ENCODE data around the gene ETV4. TPM values are rescaled to one million over a fixed set of nuclear protein-coding genes. Genes with fewer than 3 reads are reported as not detected.

Gene ETV4
- 25.3 TPM for polyA plus RNA-seq (2013, experiment 1 of 2)
- 24.1 TPM for polyA plus RNA-seq (2013, experiment 2 of 2)

- H2AK5ac ChIP-seq (ENCODE audit: low read length, severe bottlenecking), result no peak within 1 kb of the TSS
- peaks cover 17% of the 10 kb centered on the region for H3K79me1 ChIP-seq (replicated peaks; ENCODE audit: low read length, poor library complexity, severe bottlenecking)
- H3K27ac ChIP-seq (ENCODE audit: low read length, poor library complexity, severe bottlenecking), result peak within 1 kb of the TSS; percentile 33
- no peaks in the 10 kb centered on the region for H3K27me3 ChIP-seq (ENCODE audit: control insufficient read depth in 1 of 2, insufficient read depth in 1 of 2, low read length in 2 of 2)
- under 1% methylated on average over 46 of the region's 46 CpGs for WGBS
- peak within 1 kb of the TSS in 1 of 2 experiments; percentile 91 for H3K23ac ChIP-seq (ENCODE audit: low read length in 2 of 2)
- peaks cover 23% of the 10 kb centered on the region for H3K4me1 ChIP-seq (ENCODE audit: control insufficient read depth, insufficient read depth, low read depth, low read length)
- no peaks in the 10 kb centered on the region for H3K9me3 ChIP-seq (ENCODE audit: control insufficient read depth, low read length)
- peak within 1 kb of the TSS; percentile 82 for H2BK120ac ChIP-seq (ENCODE audit: low read depth, low read length)
- peak within 1 kb of the TSS; percentile 82 to 86 for H3K18ac ChIP-seq (ENCODE audit: low read depth in 1 of 2, low read length in 2 of 2)
- H2BK15ac ChIP-seq (ENCODE audit: low read depth, poor library complexity, severe bottlenecking), result peak within 1 kb of the TSS; percentile 83
- peak within 1 kb of the TSS; percentile 96 for H3K4me2 ChIP-seq (ENCODE audit: low read length, poor library complexity, severe bottlenecking)
- H3K36me3 ChIP-seq (ENCODE audit: control insufficient read depth in 1 of 2, insufficient read depth in 2 of 2, low read depth in 1 of 2, low read length in 2 of 2), result no peaks in the 10 kb centered on the region
- H2BK12ac ChIP-seq (ENCODE audit: low read length in 2 of 2), result peak within 1 kb of the TSS; percentile 63 to 67
- peak within 1 kb of the TSS; percentile 82 for H4K8ac ChIP-seq (ENCODE audit: low read length)
- H2BK5ac ChIP-seq (ENCODE audit: low read depth, low read length, poor library complexity, severe bottlenecking), result no peak within 1 kb of the TSS
- peak within 1 kb of the TSS; percentile 86 for H3K9ac ChIP-seq (ENCODE audit: low read length)
- peak within 1 kb of the TSS in 1 of 2 experiments; percentile 73 for H3K4ac ChIP-seq (ENCODE audit: low read depth in 1 of 2, low read length in 2 of 2)
- H2AFZ ChIP-seq (ENCODE audit: low read depth, low read length), result peak within 1 kb of the TSS; percentile 86
- peak; percentile 96 for DNase-seq
- H3K14ac ChIP-seq (ENCODE audit: low read length in 2 of 2), result peak within 1 kb of the TSS in 1 of 2 experiments; percentile 55
- peak within 1 kb of the TSS; percentile 82 for H4K91ac ChIP-seq (ENCODE audit: low read length)
- H3K4me3 ChIP-seq (ENCODE audit: insufficient read depth in 1 of 2, low read depth in 1 of 2, low read length in 2 of 2), result peak within 1 kb of the TSS; percentile 64 to 81
These were observed at the start of gene ETV4 for GRCh38 chr17:43546319-43547188. ETV4 (minus strand) TSS chr17:43546340; CDS start chr17:43545617, 723 bp downstream.

- Histone ChIP-seq H2AFZ (ENCODE audit: low read depth, low read length) (no peak overlapping the region), H3K4me1 (ENCODE audit: control insufficient read depth, insufficient read depth, low read depth, low read length) (peaks cover 9% of the 10 kb centered on the region), H3K18ac (ENCODE audit: low read depth in 1 of 2, low read length in 2 of 2) (no peak overlapping the region), H2BK120ac (ENCODE audit: low read depth, low read length) (no peak overlapping the region), H3K9ac (ENCODE audit: low read length) (no peak overlapping the region), H3K4ac (ENCODE audit: low read depth in 1 of 2, low read length in 2 of 2) (no peak overlapping the region), H2AK5ac (ENCODE audit: low read length, severe bottlenecking) (no peak overlapping the region), H4K8ac (ENCODE audit: low read length) (no peak overlapping the region), H2BK12ac (ENCODE audit: low read length in 2 of 2) (no peak overlapping the region), H2BK15ac (ENCODE audit: low read depth, poor library complexity, severe bottlenecking) (no peak overlapping the region), H3K23ac (ENCODE audit: low read length in 2 of 2) (no peak overlapping the region), H3K4me3 (ENCODE audit: insufficient read depth in 1 of 2, low read depth in 1 of 2, low read length in 2 of 2) (no peak overlapping the region), H3K36me3 (ENCODE audit: control insufficient read depth in 1 of 2, insufficient read depth in 2 of 2, low read depth in 1 of 2, low read length in 2 of 2) (no peaks in the 10 kb centered on the region), H3K27me3 (ENCODE audit: control insufficient read depth in 1 of 2, insufficient read depth in 1 of 2, low read length in 2 of 2) (peaks cover 8 to 15% of the 10 kb centered on the region in 2 experiments), H3K27ac (ENCODE audit: low read length, poor library complexity, severe bottlenecking) (no peak overlapping the region), H4K91ac (ENCODE audit: low read length) (no peak overlapping the region), H3K79me1 (replicated peaks; ENCODE audit: low read length, poor library complexity, severe bottlenecking) (no peaks in the 10 kb centered on the region), H3K9me3 (ENCODE audit: control insufficient read depth, low read length) (no peaks in the 10 kb centered on the region), H3K14ac (ENCODE audit: low read length in 2 of 2) (no peak overlapping the region), H3K4me2 (ENCODE audit: low read length, poor library complexity, severe bottlenecking) (no peak overlapping the region), H2BK5ac (ENCODE audit: low read depth, low read length, poor library complexity, severe bottlenecking) (no peak overlapping the region)
- no peak for DNase-seq
- 76% methylated on average over 4 of the region's 4 CpGs for WGBS
These were observed 49.3 kb upstream of the ETV4 start for GRCh38 chr17:43595466-43595865.

DNA sequence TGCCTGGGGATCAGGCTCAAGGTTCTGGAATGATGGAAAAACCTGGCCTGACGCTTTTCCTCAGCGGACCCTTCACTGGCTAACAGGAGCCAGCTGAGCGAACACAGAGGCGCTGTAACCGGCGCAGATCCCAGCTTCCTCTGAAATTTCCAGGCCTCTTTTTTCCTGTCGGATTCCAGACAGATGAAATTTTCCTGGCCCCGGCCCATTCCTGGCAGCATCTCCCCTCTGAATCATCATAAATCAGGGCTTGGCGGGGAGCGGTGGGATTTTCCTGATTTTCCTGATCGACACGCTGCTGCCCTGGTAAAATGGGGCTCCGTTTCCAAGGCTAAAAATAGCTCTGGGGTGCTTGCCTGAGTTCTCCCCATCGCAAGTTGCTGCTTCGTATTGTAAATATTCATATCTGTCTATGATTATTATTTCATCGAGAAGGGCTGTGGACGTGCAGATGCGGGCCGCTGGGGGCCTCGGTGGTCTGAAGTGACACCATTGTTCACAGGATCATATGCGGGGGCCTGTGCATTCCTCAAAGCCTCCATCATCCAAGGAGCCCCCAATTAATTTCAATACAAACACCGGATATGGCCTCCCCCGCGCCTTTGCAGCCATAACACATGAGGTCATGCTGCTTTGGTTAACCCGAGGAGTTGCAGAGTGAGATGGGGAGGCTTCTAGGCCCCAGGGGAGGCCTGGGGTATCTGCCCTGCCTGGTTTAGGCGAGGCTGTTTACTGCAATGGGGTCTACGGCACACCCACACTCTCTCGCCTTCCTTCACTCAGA is 45.8 kb upstream of the ETV4 start:
- peak overlapping the region; percentile 79 for H3K27ac ChIP-seq (ENCODE audit: low read length, poor library complexity, severe bottlenecking)
- H3K18ac ChIP-seq (ENCODE audit: low read depth in 1 of 2, low read length in 2 of 2), result peak overlapping the region; percentile 32 to 57
- peak overlapping the region in 1 of 2 experiments; percentile 76 for H3K4ac ChIP-seq (ENCODE audit: low read depth in 1 of 2, low read length in 2 of 2)
- no peaks in the 10 kb centered on the region for H3K9me3 ChIP-seq (ENCODE audit: control insufficient read depth, low read length)
- H2BK15ac ChIP-seq (ENCODE audit: low read depth, poor library complexity, severe bottlenecking), result no peak overlapping the region
- whole genome bisulfite sequencing, result 48% methylated on average over 26 of the region's 28 CpGs
- H4K8ac ChIP-seq (ENCODE audit: low read length), result peak overlapping the region; percentile 76
- H2BK120ac ChIP-seq (ENCODE audit: low read depth, low read length), result no peak overlapping the region
- H3K4me2 ChIP-seq (ENCODE audit: low read length, poor library complexity, severe bottlenecking), result peak overlapping the region; percentile 49
- peak overlapping the region; percentile 77 for H3K9ac ChIP-seq (ENCODE audit: low read length)
- no peak overlapping the region for H3K23ac ChIP-seq (ENCODE audit: low read length in 2 of 2)
- no peaks in the 10 kb centered on the region for H3K36me3 ChIP-seq (ENCODE audit: control insufficient read depth in 1 of 2, insufficient read depth in 2 of 2, low read depth in 1 of 2, low read length in 2 of 2)
- no peak overlapping the region for H3K14ac ChIP-seq (ENCODE audit: low read length in 2 of 2)
- peak; percentile 66 for DNase-seq
- H3K4me1 ChIP-seq (ENCODE audit: control insufficient read depth, insufficient read depth, low read depth, low read length), result peaks cover 9% of the 10 kb centered on the region
- H2AK5ac ChIP-seq (ENCODE audit: low read length, severe bottlenecking), result no peak overlapping the region
- H2BK5ac ChIP-seq (ENCODE audit: low read depth, low read length, poor library complexity, severe bottlenecking), result peak overlapping the region; percentile 46
- peaks cover 4 to 8% of the 10 kb centered on the region in 2 experiments for H3K27me3 ChIP-seq (ENCODE audit: control insufficient read depth in 1 of 2, insufficient read depth in 1 of 2, low read length in 2 of 2)
- peak overlapping the region in 1 of 2 experiments; percentile 68 for H3K4me3 ChIP-seq (ENCODE audit: insufficient read depth in 1 of 2, low read depth in 1 of 2, low read length in 2 of 2)
- H4K91ac ChIP-seq (ENCODE audit: low read length), result peak overlapping the region; percentile 15
- no peak overlapping the region for H2BK12ac ChIP-seq (ENCODE audit: low read length in 2 of 2)
- H3K79me1 ChIP-seq (replicated peaks; ENCODE audit: low read length, poor library complexity, severe bottlenecking), result no peaks in the 10 kb centered on the region
- H2AFZ ChIP-seq (ENCODE audit: low read depth, low read length), result no peak overlapping the region

DNA sequence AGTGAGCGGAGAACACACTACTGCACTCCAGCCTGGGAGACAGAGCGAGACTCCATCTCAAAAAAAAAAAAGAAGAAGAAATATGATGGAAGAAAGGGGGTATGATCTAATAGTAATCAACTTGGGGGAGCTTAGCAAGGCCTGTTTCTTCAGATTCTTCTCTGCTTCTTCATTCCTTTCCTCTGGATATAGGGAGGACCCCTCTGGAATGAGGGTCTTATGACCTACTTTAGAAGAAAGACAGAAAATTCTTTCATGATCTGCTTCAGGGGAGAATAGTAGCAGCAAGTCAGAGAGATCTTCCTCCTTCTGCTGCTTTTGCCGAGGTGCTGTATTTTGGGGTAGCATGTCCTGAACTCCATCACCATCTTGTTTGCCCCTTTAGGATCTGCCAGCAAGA is 44.9 kb upstream of the ETV4 start:
- Histone ChIP-seq H2AFZ (ENCODE audit: low read depth, low read length) (no peak overlapping the region), H2BK5ac (ENCODE audit: low read depth, low read length, poor library complexity, severe bottlenecking) (no peak overlapping the region), H3K14ac (ENCODE audit: low read length in 2 of 2) (no peak overlapping the region), H4K8ac (ENCODE audit: low read length) (no peak overlapping the region), H3K4me1 (ENCODE audit: control insufficient read depth, insufficient read depth, low read depth, low read length) (peaks cover 9% of the 10 kb centered on the region), H3K9me3 (ENCODE audit: control insufficient read depth, low read length) (no peaks in the 10 kb centered on the region), H2BK120ac (ENCODE audit: low read depth, low read length) (no peak overlapping the region), H4K91ac (ENCODE audit: low read length) (no peak overlapping the region), H2AK5ac (ENCODE audit: low read length, severe bottlenecking) (no peak overlapping the region), H3K27ac (ENCODE audit: low read length, poor library complexity, severe bottlenecking) (peak overlapping the region; percentile 79), H2BK15ac (ENCODE audit: low read depth, poor library complexity, severe bottlenecking) (no peak overlapping the region), H3K9ac (ENCODE audit: low read length) (peak overlapping the region; percentile 77), H3K27me3 (ENCODE audit: control insufficient read depth in 1 of 2, insufficient read depth in 1 of 2, low read length in 2 of 2) (peaks cover 0 to 4% of the 10 kb centered on the region in 2 experiments), H3K4me2 (ENCODE audit: low read length, poor library complexity, severe bottlenecking) (no peak overlapping the region), H3K36me3 (ENCODE audit: control insufficient read depth in 1 of 2, insufficient read depth in 2 of 2, low read depth in 1 of 2, low read length in 2 of 2) (no peaks in the 10 kb centered on the region), H2BK12ac (ENCODE audit: low read length in 2 of 2) (no peak overlapping the region), H3K4me3 (ENCODE audit: insufficient read depth in 1 of 2, low read depth in 1 of 2, low read length in 2 of 2) (peak overlapping the region in 1 of 2 experiments; percentile 27), H3K4ac (ENCODE audit: low read depth in 1 of 2, low read length in 2 of 2) (no peak overlapping the region), H3K23ac (ENCODE audit: low read length in 2 of 2) (no peak overlapping the region), H3K79me1 (replicated peaks; ENCODE audit: low read length, poor library complexity, severe bottlenecking) (no peaks in the 10 kb centered on the region), H3K18ac (ENCODE audit: low read depth in 1 of 2, low read length in 2 of 2) (no peak overlapping the region)
- 93% methylated on average over 3 of the region's 3 CpGs for WGBS
- no peak for DNase-seq
